Stimulated activated CD4-positive, alpha-beta T cell treated with anti-CD3 and anti-CD28 coated beads, TNF-alpha, amount 100 ng/mL, for 1 hour (primary cell): ENCODE measurements around the gene STK36.

ENCODE experiments used
- DNase-seq, 3 donors: peaks; one replicate each; pipeline ENCODE4 v3.0.0-alpha.2; 2020; ENCODE audit warnings: low read depth in 3 of 3, low spot score in 1 of 3

STK36 gene

DNA sequence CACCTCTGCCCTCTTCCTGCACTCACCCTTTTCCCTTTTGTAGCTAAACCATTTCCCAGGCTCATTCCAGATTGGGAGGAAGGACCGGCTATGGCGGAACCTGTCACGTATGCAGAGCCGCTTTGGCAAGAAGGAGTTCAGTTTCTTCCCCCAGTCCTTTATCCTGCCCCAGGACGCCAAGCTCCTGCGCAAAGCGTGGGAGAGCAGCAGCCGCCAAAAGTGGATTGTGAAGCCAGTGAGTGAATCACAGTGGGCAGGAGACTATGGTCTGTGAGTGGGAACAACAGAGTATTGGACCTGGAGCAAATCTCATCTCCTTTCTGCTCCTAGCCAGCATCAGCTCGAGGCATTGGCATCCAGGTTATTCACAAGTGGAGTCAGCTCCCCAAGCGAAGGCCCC, 75.1 kb downstream of the STK36 start:
- no peak for DNase-seq

DNA sequence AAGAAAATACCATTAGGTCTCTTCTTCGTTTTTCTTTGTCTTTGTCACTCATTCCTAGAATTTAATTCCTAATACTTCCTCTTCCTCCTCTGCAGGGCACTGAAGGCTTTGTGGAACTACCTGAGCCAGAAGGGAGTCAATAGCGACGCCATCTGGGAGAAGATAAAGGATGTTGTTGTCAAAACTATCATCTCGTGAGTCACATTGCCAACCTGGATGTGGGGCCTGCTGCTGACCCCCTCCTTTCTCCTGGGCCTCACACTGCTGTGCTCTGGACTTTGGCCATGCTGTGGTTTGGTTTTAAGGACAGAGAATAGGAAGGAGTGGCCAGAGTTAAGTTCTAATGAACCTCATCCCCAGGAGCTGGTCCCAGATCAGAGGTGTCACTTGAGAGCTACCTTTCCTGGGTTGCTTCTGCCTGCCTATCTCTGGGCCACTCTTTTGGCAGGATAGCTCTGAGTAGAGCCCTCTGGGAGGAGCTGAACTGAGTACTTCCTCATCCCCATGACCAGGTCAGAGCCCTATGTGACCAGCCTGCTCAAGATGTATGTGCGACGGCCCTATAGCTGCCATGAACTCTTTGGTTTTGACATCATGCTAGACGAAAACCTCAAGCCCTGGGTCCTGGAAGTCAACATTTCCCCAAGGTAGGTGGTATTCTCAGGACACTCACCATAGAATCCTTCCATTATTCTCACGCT, 77.0 kb downstream of the STK36 start:
- no peak for DNase-seq
